ENCODE measurements around the gene NPLOC4.

The NPLOC4 gene

GRCh38 chr17:81557276-81558114 lies 79.4 kb downstream of the NPLOC4 start:
- Mint-ChIP-seq H3K9me3 (no peaks in the 10 kb centered on the region), H3K27me3 (no peaks in the 10 kb centered on the region), H3K27ac (no peak overlapping the region), H3K4me1 (peaks cover 15% of the 10 kb centered on the region), H3K4me3 (no peak overlapping the region)
- no peak for DNase-seq
- ATAC-seq, result no peak

- ATAC-seq (no peak), DNase-seq (no peak)
- Mint-ChIP-seq H3K4me3 (no peak overlapping the region), H3K9me3 (no peaks in the 10 kb centered on the region), H3K4me1 (peaks cover 15% of the 10 kb centered on the region), H3K27me3 (no peaks in the 10 kb centered on the region), H3K27ac (no peak overlapping the region)
These were observed 80.0 kb downstream of the NPLOC4 start for GRCh38 chr17:81556863-81557262.

GRCh38 chr17:81556175-81556691 lies 80.7 kb downstream of the NPLOC4 start:
- ATAC-seq (no peak), DNase-seq (no peak)
- Mint-ChIP-seq H3K27me3 (no peaks in the 10 kb centered on the region), H3K27ac (no peak overlapping the region), H3K9me3 (no peaks in the 10 kb centered on the region), H3K4me3 (no peak overlapping the region), H3K4me1 (peaks cover 21% of the 10 kb centered on the region)

- Mint-ChIP-seq H3K4me1 (peaks cover 44% of the 10 kb centered on the region), H3K9me3 (no peaks in the 10 kb centered on the region)
These were observed 83.2 kb downstream of the NPLOC4 start for GRCh38 chr17:81553616-81554181.

GRCh38 chr17:81553018-81553615 lies 83.8 kb downstream of the NPLOC4 start:
- DNase-seq (peak; percentile 72 to 73), ATAC-seq (peak; percentile 79)
- Mint-ChIP-seq H3K4me3 (peak overlapping the region; percentile 96 to 98), H3K27me3 (no peaks in the 10 kb centered on the region), H3K4me1 (peaks cover 44% of the 10 kb centered on the region), H3K9me3 (no peaks in the 10 kb centered on the region), H3K27ac (peak overlapping the region; percentile 74 to 95)

More at GRCh38 chr17:81553616-81554181, 83.2 kb downstream of the NPLOC4 start:
- Mint-ChIP-seq H3K27me3 (no peaks in the 10 kb centered on the region), H3K27ac (peak overlapping the region; percentile 74), H3K4me3 (peak overlapping the region; percentile 96 to 98)
- DNase-seq (no peak), ATAC-seq (peak; percentile 7)

GRCh38 chr17:81552244-81553017 lies 84.5 kb downstream of the NPLOC4 start, which contains the start of gene FAAP100:
Gene FAAP100, minus strand, starts transcription at chr17:81552353. Its CDS starts 23 bp downstream, at chr17:81552330.
- peak; percentile 75 for ATAC-seq
- DNase-seq, result peak; percentile 88 to 93
- Mint-ChIP-seq H3K4me1 (peaks cover 44% of the 10 kb centered on the region), H3K27me3 (no peaks in the 10 kb centered on the region), H3K9me3 (no peaks in the 10 kb centered on the region), H3K27ac (peak within 1 kb of the TSS; percentile 69 to 95), H3K4me3 (peak within 1 kb of the TSS; percentile 96 to 98)

- ATAC-seq, result no peak
- Mint-ChIP-seq H3K27ac (peak overlapping the region; percentile 46 to 93), H3K9me3 (no peaks in the 10 kb centered on the region), H3K27me3 (no peaks in the 10 kb centered on the region), H3K4me1 (peaks cover 44% of the 10 kb centered on the region), H3K4me3 (peak overlapping the region; percentile 96 to 98)
- no peak for DNase-seq
These were observed 85.3 kb downstream of the NPLOC4 start for GRCh38 chr17:81551458-81552243.

- peaks cover 44% of the 10 kb centered on the region for H3K4me1 Mint-ChIP-seq
- H3K27me3 Mint-ChIP-seq, result no peaks in the 10 kb centered on the region
- H3K27ac Mint-ChIP-seq, result peak overlapping the region in 1 of 2 donors; percentile 48
- DNase-seq (no peak), ATAC-seq (no peak)
- no peaks in the 10 kb centered on the region for H3K9me3 Mint-ChIP-seq
- peak overlapping the region; percentile 94 to 98 for H3K4me3 Mint-ChIP-seq
These were observed 86.0 kb downstream of the NPLOC4 start for GRCh38 chr17:81550830-81551457.

- Mint-ChIP-seq H3K27ac (peak overlapping the region in 1 of 2 donors; percentile 48), H3K9me3 (no peaks in the 10 kb centered on the region), H3K4me1 (peaks cover 44% of the 10 kb centered on the region), H3K27me3 (no peaks in the 10 kb centered on the region), H3K4me3 (peak overlapping the region; percentile 62 to 98)
- ATAC-seq (no peak), DNase-seq (no peak)
These were observed 86.6 kb downstream of the NPLOC4 start for GRCh38 chr17:81550285-81550684.

- Mint-ChIP-seq H3K27me3 (no peaks in the 10 kb centered on the region), H3K4me1 (peaks cover 44% of the 10 kb centered on the region), H3K9me3 (no peaks in the 10 kb centered on the region), H3K27ac (peak overlapping the region in 1 of 2 donors; percentile 42), H3K4me3 (peak overlapping the region; percentile 32 to 98)
- no peak for ATAC-seq
- no peak for DNase-seq
These were observed 87.1 kb downstream of the NPLOC4 start for GRCh38 chr17:81549826-81550225.

GRCh38 chr17:81549031-81549557 lies 87.8 kb downstream of the NPLOC4 start:
- Mint-ChIP-seq H3K27me3 (no peaks in the 10 kb centered on the region), H3K9me3 (no peaks in the 10 kb centered on the region), H3K4me1 (peaks cover 39% of the 10 kb centered on the region), H3K4me3 (no peak overlapping the region), H3K27ac (no peak overlapping the region)
- DNase-seq, result no peak
- ATAC-seq, result no peak

GRCh38 chr17:81547614-81547982 lies 89.3 kb downstream of the NPLOC4 start:
- H3K4me3 Mint-ChIP-seq, result no peak overlapping the region
- H3K4me1 Mint-ChIP-seq, result peaks cover 29% of the 10 kb centered on the region
- H3K9me3 Mint-ChIP-seq, result no peaks in the 10 kb centered on the region
- ATAC-seq (no peak), DNase-seq (no peak)
- no peak overlapping the region for H3K27ac Mint-ChIP-seq
- H3K27me3 Mint-ChIP-seq, result no peaks in the 10 kb centered on the region

GRCh38 chr17:81546906-81547613 lies 89.9 kb downstream of the NPLOC4 start:
- ATAC-seq (no peak), DNase-seq (no peak)
- Mint-ChIP-seq H3K27ac (no peak overlapping the region), H3K9me3 (no peaks in the 10 kb centered on the region), H3K27me3 (no peaks in the 10 kb centered on the region), H3K4me1 (peaks cover 29% of the 10 kb centered on the region), H3K4me3 (no peak overlapping the region)
